SIG-M5 (cell line): ENCODE measurements around the gene FAM185A.
"Not testable (repeated sequence)": the region's sequence is repeated elsewhere in the genome, so short reads cannot be mapped to it uniquely, and the experiment has no call there.

Experiments
- DNase-seq: peaks from one replicate; lab custom pipeline; 2025; lab: John Stamatoyannopoulos, UW

The FAM185A gene

GRCh38 chr7:102748605-102749444, at the start of gene FAM185A:
TSS of gene FAM185A (plus strand) at chr7:102748999. CDS start at chr7:102749208, 209 bp downstream.
- peak; percentile 98 for DNase-seq

DNA sequence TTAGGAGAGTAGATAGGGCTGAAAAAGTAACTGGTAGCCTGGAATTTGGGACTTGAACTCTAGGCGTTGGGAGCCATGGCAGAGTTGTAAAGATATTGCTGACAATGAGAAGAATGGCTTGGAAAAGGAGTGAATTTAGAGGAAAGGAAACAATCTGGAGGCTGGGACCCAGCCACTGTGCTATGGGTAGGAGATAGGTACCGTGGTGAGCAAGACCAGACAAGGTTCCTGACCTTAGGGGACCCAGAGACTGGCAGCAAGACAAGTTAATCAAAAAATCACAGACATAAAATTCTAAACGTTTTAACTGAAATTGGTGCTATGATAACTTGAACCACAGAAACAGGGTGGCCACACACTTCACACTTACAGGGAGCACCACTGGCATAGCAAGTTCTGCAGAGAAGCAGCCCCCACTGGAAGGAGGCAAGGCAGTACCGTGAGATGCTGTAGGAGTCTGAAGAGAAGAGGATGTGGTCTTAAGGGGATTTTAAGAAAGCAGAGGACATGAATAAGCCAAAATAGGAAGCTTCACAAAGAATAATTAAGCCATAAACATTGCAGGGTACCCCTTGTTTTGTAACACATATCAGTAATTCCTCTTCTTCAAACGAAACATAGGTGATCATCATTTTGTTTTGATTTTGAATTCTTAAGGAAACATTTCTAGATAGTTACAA, 35.6 kb upstream of the FAM185A start:
- DNase-seq: not testable (repeated sequence)

GRCh38 chr7:102713691-102714080, 35.1 kb upstream of the FAM185A start:
- DNase-seq: not testable (repeated sequence)

DNA sequence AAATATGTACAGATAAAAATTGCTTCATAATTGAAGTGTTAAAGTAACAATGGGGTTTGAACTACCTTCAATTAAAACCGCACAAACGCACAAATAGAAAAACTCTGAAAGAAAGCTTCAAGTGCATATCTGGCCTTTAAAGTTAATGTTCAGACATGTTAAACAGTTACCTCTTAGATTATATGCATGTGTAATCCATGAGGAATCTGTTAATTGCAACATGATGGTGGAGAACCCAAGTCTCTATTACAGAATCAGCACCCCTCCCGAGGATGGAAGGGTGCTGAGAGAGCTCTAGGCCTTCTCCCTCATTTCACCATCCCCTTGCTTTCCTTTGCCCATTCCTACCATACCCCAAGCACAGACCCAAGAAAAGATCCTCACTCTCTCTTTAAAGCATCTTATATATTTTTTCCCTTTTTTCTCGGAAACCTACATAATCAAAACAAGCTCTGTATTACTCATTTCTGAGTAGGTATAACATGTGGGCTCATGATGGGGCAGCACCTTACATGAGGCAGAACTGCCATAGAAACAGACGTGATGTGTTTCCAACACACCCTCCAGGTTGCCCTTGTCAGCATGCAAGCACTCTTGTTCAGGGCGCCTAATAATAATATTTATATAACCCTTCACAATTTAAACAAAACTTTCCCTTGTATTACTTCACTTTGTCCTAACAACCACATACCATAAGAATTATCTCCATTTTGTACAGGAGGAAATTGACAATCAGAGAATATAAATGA, 33.9 kb upstream of the FAM185A start:
- not testable (repeated sequence) for DNase-seq

GRCh38 chr7:102715718-102716117, 33.1 kb upstream of the FAM185A start:
- not testable (repeated sequence) for DNase-seq

GRCh38 chr7:102718491-102718890, 30.3 kb upstream of the FAM185A start:
- not testable (repeated sequence) for DNase-seq

DNA sequence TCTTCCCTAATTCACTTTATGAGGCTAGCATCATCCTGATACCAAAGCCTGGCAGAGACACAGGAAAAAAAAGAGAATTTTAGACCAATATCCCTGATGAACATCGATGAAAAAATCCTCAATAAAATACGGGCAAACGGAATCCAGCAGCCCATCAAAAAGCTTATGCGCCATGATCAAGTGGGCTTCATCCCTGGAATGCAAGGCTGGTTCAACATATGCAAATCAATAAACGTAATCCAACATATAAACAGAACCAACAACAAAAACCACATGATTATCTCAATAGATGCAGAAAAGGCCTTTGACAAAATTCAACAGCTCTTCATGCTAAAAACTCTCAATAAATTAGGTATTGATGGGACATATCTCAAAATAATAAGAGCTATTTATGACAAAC, 22.6 kb upstream of the FAM185A start:
- DNase-seq: not testable (repeated sequence)

GRCh38 chr7:102729670-102730069, 19.1 kb upstream of the FAM185A start:
- not testable (repeated sequence) for DNase-seq

DNA sequence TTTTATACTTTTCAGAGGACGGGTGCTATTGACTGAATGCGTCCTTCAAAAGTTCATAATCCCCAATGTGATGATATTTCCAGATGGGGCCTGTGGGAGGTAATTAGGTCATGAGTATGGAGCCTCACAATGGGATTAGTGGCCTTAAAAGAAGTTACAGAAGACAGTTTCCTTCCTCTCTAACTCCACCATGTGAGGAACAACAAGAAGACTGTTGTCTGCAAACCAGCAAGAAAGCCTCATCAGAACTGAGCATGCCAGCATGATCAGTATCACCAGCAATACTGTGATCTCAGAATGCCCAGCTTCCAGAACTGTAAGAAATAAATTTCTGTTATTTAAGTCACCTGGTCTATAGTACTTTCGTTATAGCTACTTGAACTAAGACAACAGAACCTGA, 18.4 kb upstream of the FAM185A start:
- DNase-seq: not testable (repeated sequence)

DNA sequence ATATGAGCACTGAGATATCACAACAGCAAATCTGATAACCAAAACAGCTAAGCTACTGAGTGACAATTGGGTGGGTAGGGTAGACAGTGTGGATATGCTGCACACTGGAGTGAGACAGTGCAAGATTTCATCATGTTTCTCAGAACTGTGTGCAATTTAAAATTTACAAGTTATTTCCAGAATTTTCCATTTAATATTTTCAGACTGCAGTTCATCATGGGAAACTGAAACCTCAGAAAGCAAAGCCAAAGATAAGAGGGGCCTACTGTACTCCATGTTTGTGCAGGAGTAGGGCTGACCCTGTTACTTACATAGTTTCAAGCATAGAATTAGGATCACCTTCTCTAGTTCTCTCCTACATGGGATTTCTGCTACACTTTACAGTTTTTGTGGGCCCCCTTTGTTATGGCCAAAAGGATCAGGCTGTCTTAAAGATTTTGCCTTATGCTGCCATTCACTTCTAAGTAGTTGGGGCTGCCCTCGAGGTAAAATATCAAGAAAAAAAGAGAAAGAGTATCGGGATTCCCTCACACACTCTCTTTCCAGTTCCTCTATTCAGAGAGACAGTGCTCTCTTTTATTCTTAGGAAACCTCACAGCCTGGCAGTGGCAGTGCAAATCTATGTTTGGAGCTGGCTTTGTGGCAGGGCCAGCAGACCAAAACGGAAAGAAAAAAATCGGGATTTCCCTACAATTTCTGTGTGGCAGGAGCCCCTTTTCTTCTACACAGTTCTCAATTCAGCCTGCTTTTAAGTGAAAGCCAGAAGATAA, 6.6 kb upstream of the FAM185A start:
- DNase-seq: not testable (repeated sequence)

DNA sequence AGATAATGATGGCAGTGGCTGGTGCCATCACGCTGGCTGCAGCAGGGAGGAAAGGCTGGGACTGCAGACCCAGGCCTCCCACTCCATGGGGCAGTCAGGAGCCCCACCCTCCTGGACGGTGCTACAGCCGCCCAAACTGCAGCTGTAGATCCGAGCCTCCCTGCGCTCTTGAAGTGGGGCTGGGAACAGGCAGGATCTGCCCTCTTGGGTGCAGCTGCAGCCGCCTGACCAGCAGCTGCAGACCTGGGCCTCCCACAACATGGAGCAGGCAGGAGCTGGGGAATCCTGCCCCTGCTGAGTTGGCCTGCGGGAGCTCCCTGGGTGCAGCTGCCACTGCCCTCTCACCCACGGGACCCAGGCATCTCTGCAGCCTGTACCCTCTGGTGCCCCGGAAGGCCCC, 4.9 kb upstream of the FAM185A start:
- not testable (repeated sequence) for DNase-seq

- not testable (repeated sequence) for DNase-seq
Measured at GRCh38 chr7:102745494-102746288, 3.1 kb upstream of the FAM185A start.

- DNase-seq: not testable (repeated sequence)
Measured at GRCh38 chr7:102749445-102749786, 617 bp downstream of the FAM185A start.

DNA sequence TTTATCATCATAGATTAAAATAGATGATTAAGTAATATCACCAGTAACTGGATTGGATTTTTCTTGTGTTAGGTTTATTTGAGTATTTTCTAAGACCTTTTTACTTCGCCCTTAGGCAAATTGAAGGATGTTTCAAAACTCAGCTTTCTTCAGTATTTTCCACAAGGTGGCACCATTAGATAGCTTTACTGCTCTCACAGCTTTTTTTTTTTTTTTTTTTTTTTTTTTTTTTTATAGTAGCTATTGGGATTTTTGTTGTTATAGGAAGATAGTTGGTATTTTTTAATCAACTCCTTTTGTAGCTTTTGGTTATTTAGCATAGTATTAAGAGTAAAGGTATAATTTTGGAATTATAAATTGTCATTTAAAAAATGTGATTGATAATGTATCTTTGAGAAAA, 9.4 kb downstream of the FAM185A start:
- not testable (repeated sequence) for DNase-seq

DNA sequence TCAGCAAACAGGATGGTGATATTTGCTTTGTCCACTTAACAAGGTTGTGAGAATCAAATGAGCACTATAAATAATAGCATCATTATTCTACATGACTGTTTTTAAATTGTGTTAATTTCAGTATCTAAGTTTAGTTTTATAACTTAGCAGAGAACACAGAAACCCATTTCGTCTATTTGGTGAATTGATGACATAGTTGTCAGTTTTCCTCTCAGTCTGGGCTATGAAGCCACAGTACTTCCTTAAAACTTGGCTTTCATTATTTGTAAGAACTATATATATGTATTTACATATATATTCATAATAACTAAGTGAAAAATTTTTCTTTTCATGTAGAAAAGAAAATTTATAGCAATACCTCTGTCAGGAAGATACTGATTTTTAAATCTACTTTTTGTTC, 11.1 kb downstream of the FAM185A start:
- not testable (repeated sequence) for DNase-seq

DNA sequence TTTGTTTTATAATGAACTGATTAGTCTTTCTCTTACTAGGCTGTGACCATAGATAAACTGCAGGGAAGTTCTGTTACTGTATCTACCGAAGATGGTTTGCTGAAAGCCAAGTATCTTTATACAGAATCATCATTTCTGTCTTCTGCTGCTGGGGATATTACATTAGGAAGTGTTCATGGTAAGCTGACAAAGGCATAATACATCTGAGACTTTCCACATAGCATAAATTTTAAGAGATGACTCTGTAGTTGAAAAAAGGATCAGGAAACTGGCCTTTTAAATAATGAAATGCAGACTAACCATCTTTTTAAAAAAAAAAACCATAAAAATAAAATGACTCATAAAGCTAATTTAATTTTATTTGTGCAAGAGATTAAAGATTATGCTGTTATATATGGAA, 12.4 kb downstream of the FAM185A start:
- DNase-seq: not testable (repeated sequence)

DNA sequence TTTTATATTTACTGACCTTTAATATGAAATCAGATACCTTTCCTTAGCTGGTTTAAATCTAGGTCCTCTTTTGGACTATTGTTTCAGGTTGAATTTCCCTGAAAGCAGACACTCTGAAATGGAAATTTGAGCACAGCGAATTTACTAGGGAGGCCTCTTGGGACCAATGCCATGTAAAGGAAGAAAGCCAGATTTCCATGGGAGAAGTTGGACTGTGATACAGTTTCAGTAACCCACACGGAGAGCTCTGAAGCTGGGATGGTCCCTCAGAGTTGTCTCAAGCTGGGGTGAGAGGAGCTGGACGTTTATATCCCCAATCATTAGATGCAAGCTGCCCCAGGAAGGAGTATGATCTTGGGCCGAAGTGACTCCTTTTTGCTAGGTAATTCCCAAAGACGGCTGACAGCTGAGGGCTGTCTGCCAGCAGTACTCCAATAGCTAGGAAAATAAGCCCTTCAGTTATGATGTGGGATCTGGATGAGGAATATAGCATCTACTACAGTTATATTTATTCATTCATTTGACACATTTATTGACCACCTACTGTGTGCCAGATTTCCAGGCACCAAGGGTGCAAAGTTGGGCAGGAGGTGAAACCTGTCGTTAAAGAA, 14.6 kb downstream of the FAM185A start:
- DNase-seq: not testable (repeated sequence)

DNA sequence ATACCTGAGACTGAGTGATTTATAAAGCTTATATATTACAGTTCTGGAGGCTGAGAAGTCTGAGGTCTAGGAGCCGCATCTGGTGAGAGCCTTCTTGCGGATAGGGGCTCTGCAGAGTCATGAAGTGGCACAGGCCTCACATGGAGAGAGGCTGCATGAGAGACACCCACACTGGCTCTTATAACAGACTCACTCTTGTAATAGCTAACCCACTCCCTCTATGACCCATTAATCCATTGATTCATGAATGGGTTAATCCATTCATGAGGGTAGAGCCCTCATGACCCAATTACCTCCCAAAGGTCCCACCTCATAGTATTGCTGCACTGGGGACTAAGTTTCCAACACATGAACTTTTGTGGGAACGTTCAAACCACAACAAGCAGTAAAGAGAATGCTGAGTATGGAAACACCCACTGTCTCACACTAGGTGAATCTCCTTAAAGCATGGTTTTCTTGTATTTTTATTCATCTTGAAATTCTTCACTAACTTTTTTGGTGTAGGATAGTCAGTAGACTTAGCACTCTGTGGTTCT, 20.9 kb downstream of the FAM185A start:
- not testable (repeated sequence) for DNase-seq

DNA sequence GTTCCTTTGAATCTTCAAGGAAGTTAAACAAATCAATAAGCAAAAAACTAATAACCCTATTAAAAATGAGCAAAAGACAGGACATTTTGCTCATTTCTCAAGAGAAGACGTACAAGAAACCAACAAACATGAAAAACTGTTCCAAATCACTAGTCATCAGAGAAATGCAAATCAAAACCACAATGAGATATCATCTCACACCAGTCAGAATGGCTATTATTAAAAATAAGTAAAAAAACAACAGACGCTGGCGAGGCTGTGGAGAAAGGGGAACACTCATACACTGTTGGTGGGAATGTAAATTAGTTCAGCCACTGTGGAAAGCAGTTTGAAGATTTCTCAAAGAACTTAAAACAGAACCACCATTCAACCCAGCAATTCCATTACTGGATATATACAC, 21.7 kb downstream of the FAM185A start:
- DNase-seq: not testable (repeated sequence)

- not testable (repeated sequence) for DNase-seq
Measured at GRCh38 chr7:102776217-102776616, 27.4 kb downstream of the FAM185A start.
